ENCODE measurements around the gene HES4.
"Not testable (repeated sequence)": the region's sequence is repeated elsewhere in the genome, so short reads cannot be mapped to it uniquely, and the experiment has no call there.

The HES4 gene

GRCh38 chr1:991895-992294, 8.0 kb downstream of the HES4 start:
- TF ChIP-seq CTCF (IDR thresholded peaks at IDR 0.05; ENCODE audit: low read depth, low read length) = no peak
- H3K4me3 ChIP-seq (ENCODE audit: low read depth, low read length) = no peak overlapping the region

GRCh38 chr1:991275-991674, 8.6 kb downstream of the HES4 start:
- not testable (repeated sequence) for H3K4me3 ChIP-seq (ENCODE audit: low read depth, low read length)

GRCh38 chr1:988061-988460, 11.8 kb downstream of the HES4 start:
- not testable (repeated sequence) for H3K4me3 ChIP-seq (ENCODE audit: low read depth, low read length)

- no peak for TF ChIP-seq CTCF (IDR thresholded peaks at IDR 0.05; ENCODE audit: low read depth, low read length)
- no peak overlapping the region for H3K4me3 ChIP-seq (ENCODE audit: low read depth, low read length)
Measured at GRCh38 chr1:985126-985525, 14.8 kb downstream of the HES4 start.

GRCh38 chr1:984476-984814, 15.5 kb downstream of the HES4 start:
- H3K4me3 ChIP-seq (ENCODE audit: low read depth, low read length) = 0 out of 2 replicates have a peak overlapping the region, but pooled peaks have one; percentile 32
- no peak for TF ChIP-seq CTCF (IDR thresholded peaks at IDR 0.05; ENCODE audit: low read depth, low read length)

GRCh38 chr1:983798-984475, 16.0 kb downstream of the HES4 start:
- TF ChIP-seq CTCF (IDR thresholded peaks at IDR 0.05; ENCODE audit: low read depth, low read length) = peak; percentile 53
- H3K4me3 ChIP-seq (ENCODE audit: low read depth, low read length) = 0 out of 2 replicates have a peak overlapping the region, but pooled peaks have one; percentile 32

- H3K4me3 ChIP-seq (ENCODE audit: low read depth, low read length) = no peak overlapping the region
- TF ChIP-seq CTCF (IDR thresholded peaks at IDR 0.05; ENCODE audit: low read depth, low read length) = no peak
Measured at GRCh38 chr1:982765-983436, 17.0 kb downstream of the HES4 start.

- TF ChIP-seq CTCF (IDR thresholded peaks at IDR 0.05; ENCODE audit: low read depth, low read length) = no peak
- H3K4me3 ChIP-seq (ENCODE audit: low read depth, low read length) = no peak within 1 kb of the TSS
Measured at GRCh38 chr1:981955-982558, 17.8 kb downstream of the HES4 start, which contains the start of gene PERM1. PERM1 (minus strand) TSS chr1:982093; CDS start chr1:981029, 1,064 bp downstream.
